Muscle layer of duodenum (tissue), 2 donors: ENCODE measurements around the gene KIAA2012.

ENCODE experiments used
- H3K27ac ChIP-seq: one replicate; pipeline ENCODE4 v1.7.0; 2013; ENCODE audit warnings: mild to moderate bottlenecking, low read length
- H3K27me3 ChIP-seq: one replicate; pipeline ENCODE4 v1.7.0; 2013; ENCODE audit warnings: low read depth, mild to moderate bottlenecking, control low read depth, low read length
- H3K36me3 ChIP-seq, 2 donors: one replicate each; pipeline ENCODE4 v1.7.0; 2013; ENCODE audit warnings: low read length in 2 of 2, control low read depth in 1 of 2, mild to moderate bottlenecking in 1 of 2; ENCODE audit not compliant: insufficient read depth in 2 of 2, control insufficient read depth in 1 of 2
- H3K4me1 ChIP-seq, 2 donors: one replicate each; pipeline ENCODE4 v1.7.0; 2013; ENCODE audit warnings: low read length in 2 of 2, mild to moderate bottlenecking in 2 of 2, control low read depth in 1 of 2, moderate library complexity in 1 of 2; ENCODE audit not compliant: insufficient read depth in 2 of 2, control insufficient read depth in 1 of 2
- H3K4me3 ChIP-seq, 2 donors: one replicate each; pipeline ENCODE4 v1.7.0; 2013; ENCODE audit warnings: low read length in 2 of 2, low read depth in 1 of 2, mild to moderate bottlenecking in 1 of 2
- H3K9me3 ChIP-seq, 2 donors: one replicate each; pipeline ENCODE4 v1.7.0; 2013; ENCODE audit warnings: low read length in 2 of 2, control low read depth in 1 of 2, mild to moderate bottlenecking in 1 of 2; ENCODE audit not compliant: control insufficient read depth in 1 of 2
- donor health status: healthy.

KIAA2012 gene

DNA sequence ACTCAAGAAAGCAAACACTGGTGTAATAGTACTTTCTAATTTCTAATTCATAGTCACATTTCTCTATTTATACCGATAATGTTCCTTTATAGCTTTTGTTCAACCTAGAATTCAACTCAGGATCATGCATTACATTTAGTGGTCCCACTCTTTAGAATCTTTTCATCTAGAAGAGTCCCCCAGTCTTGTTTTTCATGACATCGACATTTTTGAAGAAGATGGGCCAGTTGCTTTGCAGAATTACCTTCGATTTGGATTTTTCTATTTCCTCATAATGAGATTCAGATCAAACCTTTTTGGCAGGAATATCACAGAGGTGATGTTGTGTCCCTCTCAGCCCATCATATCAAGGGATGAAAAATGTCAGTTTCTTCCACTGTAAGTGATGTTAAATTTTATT, 35.3 kb downstream of the KIAA2012 start:
- no peak overlapping the region for H3K27ac ChIP-seq
- peaks cover 0 to 4% of the 10 kb centered on the region in 2 donors for H3K4me1 ChIP-seq
- no peaks in the 10 kb centered on the region for H3K36me3 ChIP-seq

DNA sequence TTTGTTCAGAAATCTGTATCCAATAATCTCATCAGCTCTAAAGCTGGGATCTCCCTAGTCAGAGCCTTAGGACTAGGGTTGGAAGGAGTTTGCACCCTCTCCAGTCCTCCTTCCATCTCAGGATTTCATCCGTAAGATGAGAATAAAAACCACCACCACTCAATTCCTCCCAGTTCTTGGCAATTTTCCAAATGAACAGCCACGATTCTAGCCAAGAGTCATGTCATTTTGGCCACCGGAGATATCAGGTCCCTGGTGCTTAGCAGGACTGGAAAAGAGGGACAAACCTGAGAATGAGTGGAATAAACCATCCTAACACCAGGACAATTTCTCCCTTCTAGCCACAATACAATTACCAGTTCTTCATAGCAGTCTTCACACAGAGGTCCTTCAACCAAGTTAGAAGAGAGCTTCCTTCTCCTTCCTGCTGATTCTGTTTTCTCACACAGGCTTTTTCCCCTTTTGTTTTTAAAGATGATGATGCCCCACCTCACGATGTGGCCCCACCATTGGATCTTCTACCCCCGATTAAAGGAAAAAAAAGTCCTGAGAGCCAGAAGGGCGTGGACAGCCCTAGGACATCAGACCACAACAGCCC, 36.2 kb downstream of the KIAA2012 start:
- Histone ChIP-seq H3K27me3 (no peaks in the 10 kb centered on the region), H3K27ac (no peak overlapping the region), H3K9me3 (no peaks in the 10 kb centered on the region), H3K36me3 (no peaks in the 10 kb centered on the region), H3K4me1 (peaks cover 0 to 10% of the 10 kb centered on the region in 2 donors), H3K4me3 (no peak overlapping the region)

More for the DNA sequence above, 35.3 kb downstream of the KIAA2012 start:
- Histone ChIP-seq H3K9me3 (no peaks in the 10 kb centered on the region), H3K4me3 (no peak overlapping the region), H3K27me3 (no peaks in the 10 kb centered on the region)

GRCh38 chr2:202109737-202110184, 36.7 kb downstream of the KIAA2012 start:
- Histone ChIP-seq H3K27me3 (no peaks in the 10 kb centered on the region), H3K4me3 (no peak overlapping the region), H3K27ac (no peak overlapping the region), H3K9me3 (no peaks in the 10 kb centered on the region), H3K4me1 (peaks cover 0 to 10% of the 10 kb centered on the region in 2 donors), H3K36me3 (no peaks in the 10 kb centered on the region)

DNA sequence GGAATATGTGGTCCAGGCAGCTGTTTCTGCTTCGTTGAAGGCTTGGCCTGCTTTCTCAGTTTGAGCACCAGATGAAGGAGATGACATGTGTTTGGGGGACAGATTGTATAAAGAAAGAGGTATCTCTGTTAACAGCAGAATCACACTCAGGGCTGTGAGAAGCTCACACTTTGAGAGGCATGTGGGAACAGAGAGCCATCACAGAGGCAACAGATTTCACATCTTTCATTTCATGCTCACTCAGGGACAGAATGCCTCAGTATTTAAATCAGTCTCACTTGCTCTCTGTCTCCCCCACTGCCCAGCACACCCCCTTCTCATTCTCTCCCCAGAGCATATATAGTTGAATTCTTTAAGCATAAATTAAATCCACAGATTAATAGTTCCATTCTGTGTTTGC, 37.4 kb downstream of the KIAA2012 start:
- Histone ChIP-seq H3K27me3 (no peaks in the 10 kb centered on the region), H3K27ac (no peak overlapping the region), H3K36me3 (no peaks in the 10 kb centered on the region), H3K9me3 (no peaks in the 10 kb centered on the region), H3K4me1 (peaks cover 0 to 10% of the 10 kb centered on the region in 2 donors), H3K4me3 (no peak overlapping the region)

GRCh38 chr2:202112041-202112440, 39.0 kb downstream of the KIAA2012 start:
- Histone ChIP-seq H3K4me3 (no peak overlapping the region), H3K9me3 (no peaks in the 10 kb centered on the region), H3K27ac (no peak overlapping the region), H3K36me3 (no peaks in the 10 kb centered on the region), H3K27me3 (no peaks in the 10 kb centered on the region), H3K4me1 (peaks cover 0 to 10% of the 10 kb centered on the region in 2 donors)

- Histone ChIP-seq H3K27me3 (no peaks in the 10 kb centered on the region), H3K9me3 (no peaks in the 10 kb centered on the region), H3K27ac (no peak overlapping the region), H3K4me1 (peaks cover 0 to 10% of the 10 kb centered on the region in 2 donors), H3K36me3 (no peaks in the 10 kb centered on the region), H3K4me3 (no peak overlapping the region)
Observed at GRCh38 chr2:202113571-202114142, 40.6 kb downstream of the KIAA2012 start.

- Histone ChIP-seq H3K9me3 (no peaks in the 10 kb centered on the region), H3K4me1 (peaks cover 0 to 10% of the 10 kb centered on the region in 2 donors), H3K27ac (no peak overlapping the region), H3K4me3 (no peak overlapping the region), H3K27me3 (no peaks in the 10 kb centered on the region), H3K36me3 (no peaks in the 10 kb centered on the region)
Observed at GRCh38 chr2:202114291-202114690, 41.2 kb downstream of the KIAA2012 start.

GRCh38 chr2:202114795-202115194, 41.7 kb downstream of the KIAA2012 start:
- Histone ChIP-seq H3K9me3 (no peaks in the 10 kb centered on the region), H3K27me3 (no peaks in the 10 kb centered on the region), H3K27ac (no peak overlapping the region), H3K4me3 (no peak overlapping the region), H3K36me3 (no peaks in the 10 kb centered on the region), H3K4me1 (peaks cover 0 to 10% of the 10 kb centered on the region in 2 donors)

DNA sequence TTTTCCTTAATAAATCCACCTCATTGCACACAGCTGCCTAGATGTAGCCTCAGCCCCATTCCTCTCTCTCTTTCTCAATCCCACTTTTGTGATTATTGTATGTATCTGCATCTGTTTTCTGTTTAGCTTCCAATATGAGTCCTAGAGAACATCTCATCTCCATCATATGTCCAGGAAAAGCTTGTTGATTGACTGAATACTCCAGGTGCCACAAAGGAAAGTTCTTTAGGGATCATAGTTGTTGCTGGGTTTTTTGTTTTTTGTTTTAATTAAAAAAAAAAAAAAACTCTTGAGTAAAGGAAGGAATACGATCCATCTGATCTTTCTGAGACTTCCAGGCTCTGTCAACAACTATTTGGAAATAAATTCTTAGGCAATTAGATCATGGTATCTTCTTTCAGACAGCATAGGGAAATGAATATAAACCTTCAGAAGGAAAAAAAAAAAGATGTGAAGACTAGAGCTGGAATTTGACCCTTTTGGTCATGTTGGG, 42.5 kb downstream of the KIAA2012 start:
- Histone ChIP-seq H3K9me3 (no peaks in the 10 kb centered on the region), H3K4me3 (no peak overlapping the region), H3K27ac (no peak overlapping the region), H3K4me1 (peaks cover 0 to 10% of the 10 kb centered on the region in 2 donors), H3K27me3 (no peaks in the 10 kb centered on the region), H3K36me3 (no peaks in the 10 kb centered on the region)

- H3K4me1 ChIP-seq, result peaks cover 0 to 10% of the 10 kb centered on the region in 2 donors
- H3K9me3 ChIP-seq, result no peaks in the 10 kb centered on the region
- H3K4me3 ChIP-seq, result no peak overlapping the region
- H3K27me3 ChIP-seq, result no peaks in the 10 kb centered on the region
- H3K27ac ChIP-seq, result no peak overlapping the region
- no peaks in the 10 kb centered on the region for H3K36me3 ChIP-seq
Observed at GRCh38 chr2:202116691-202117090, 43.6 kb downstream of the KIAA2012 start.

GRCh38 chr2:202118168-202118567, 45.1 kb downstream of the KIAA2012 start:
- Histone ChIP-seq H3K27ac (no peak overlapping the region), H3K27me3 (no peaks in the 10 kb centered on the region), H3K36me3 (no peaks in the 10 kb centered on the region), H3K9me3 (no peaks in the 10 kb centered on the region), H3K4me3 (no peak overlapping the region), H3K4me1 (peaks cover 0 to 12% of the 10 kb centered on the region in 2 donors)
